ENCODE results near the gene UPK2.

DNA sequence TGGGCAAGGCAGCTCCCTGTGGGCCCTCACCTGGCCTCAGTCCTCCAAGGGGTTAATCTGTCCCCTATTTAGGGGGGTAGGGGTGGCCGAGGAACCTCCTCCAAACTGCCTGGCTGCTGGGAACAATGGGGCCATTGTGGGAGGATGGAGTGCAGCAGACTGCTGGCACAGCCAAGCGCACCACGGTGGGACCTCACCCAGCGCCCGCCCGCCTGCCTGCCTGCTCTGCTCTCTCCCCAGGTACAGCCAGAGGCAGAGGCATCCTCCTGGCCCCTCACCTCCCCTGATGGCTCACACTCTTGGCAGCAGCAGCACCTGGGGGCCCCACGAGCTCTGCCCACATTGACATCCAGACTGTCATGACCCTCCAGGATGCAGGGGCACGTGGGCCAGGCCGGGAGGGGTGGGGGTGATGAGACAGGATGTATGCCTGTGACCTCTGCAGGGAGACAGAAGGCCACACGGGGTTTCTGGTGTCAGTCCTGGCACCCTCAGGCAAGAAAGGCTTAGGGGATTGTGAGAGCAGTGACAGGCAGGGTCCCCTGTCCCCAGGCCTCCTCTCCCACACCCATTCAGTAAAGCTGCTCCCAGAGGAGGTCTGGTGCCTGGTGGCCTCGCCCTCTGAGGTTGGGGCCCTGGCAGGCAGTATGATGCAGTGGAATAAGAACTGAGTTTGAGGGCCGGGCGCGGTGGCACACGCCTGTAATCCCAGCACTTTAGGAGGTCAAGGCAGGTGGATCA is 41.8 kb upstream of the UPK2 start:
- TF ChIP-seq, protein P1, sequence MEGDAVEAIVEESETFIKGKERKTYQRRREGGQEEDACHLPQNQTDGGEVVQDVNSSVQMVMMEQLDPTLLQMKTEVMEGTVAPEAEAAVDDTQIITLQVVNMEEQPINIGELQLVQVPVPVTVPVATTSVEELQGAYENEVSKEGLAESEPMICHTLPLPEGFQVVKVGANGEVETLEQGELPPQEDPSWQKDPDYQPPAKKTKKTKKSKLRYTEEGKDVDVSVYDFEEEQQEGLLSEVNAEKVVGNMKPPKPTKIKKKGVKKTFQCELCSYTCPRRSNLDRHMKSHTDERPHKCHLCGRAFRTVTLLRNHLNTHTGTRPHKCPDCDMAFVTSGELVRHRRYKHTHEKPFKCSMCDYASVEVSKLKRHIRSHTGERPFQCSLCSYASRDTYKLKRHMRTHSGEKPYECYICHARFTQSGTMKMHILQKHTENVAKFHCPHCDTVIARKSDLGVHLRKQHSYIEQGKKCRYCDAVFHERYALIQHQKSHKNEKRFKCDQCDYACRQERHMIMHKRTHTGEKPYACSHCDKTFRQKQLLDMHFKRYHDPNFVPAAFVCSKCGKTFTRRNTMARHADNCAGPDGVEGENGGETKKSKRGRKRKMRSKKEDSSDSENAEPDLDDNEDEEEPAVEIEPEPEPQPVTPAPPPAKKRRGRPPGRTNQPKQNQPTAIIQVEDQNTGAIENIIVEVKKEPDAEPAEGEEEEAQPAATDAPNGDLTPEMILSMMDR (IDR thresholded peaks at IDR 0.05; ENCODE audit: low read depth, low read length, poor library complexity, severe bottlenecking) = no peak
- TF ChIP-seq EZH2phosphoT487 (IDR thresholded peaks at IDR 0.05; ENCODE audit: borderline replicate concordance, low read length) = no peak

Data from DOHH2 (cell line).